ENCODE results near the gene HOXD13.

Gene HOXD13

DNA sequence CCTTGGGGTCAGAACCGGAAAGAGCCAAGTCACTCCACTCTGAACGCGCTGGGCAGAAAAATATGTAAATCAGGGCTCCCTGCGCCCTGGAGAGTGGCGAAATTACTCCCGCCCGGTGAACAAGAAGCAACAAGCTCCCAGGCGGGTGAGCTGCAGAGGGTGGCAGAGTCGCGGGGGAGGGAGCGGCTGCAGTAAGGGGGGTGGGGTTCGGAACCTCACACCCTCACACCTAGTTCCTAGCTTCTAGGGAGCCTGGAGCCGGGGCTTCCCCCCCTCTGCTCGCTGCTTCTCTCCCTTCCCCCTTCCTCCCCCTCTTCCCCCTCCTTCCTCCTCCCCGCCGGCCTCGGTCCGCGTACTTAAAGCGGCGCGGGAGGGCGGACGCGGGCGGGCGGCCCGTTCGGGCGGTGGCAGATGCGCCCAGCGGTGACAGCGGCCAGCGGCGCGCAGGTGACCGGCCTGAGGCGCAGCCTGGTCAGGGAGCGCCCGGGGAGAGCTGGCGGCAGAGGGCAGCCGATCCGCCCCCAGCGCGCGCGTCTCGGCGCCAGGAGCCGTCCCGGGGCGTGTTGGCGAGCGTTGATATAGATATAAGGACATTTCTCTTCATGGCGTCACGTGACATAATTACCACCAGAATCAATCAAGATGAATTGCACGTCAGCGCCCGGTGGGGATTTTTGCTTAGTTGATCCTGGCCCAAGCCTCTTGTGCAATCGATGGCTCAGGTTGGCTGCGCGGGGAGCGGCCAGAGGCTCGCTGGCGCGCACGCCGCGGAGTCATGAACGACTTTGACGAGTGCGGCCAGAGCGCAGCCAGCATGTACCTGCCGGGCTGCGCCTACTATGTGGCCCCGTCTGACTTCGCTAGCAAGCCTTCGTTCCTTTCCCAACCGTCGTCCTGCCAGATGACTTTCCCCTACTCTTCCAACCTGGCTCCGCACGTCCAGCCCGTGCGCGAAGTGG, 14.3 kb downstream of the HOXD13 start, which contains the start of gene HOXD11:
HOXD11 (plus strand) TSS at position 700 of the 959 bp plus-strand sequence; CDS start at position 776, 76 bp downstream.
- DNase-seq, result no peak

DNA sequence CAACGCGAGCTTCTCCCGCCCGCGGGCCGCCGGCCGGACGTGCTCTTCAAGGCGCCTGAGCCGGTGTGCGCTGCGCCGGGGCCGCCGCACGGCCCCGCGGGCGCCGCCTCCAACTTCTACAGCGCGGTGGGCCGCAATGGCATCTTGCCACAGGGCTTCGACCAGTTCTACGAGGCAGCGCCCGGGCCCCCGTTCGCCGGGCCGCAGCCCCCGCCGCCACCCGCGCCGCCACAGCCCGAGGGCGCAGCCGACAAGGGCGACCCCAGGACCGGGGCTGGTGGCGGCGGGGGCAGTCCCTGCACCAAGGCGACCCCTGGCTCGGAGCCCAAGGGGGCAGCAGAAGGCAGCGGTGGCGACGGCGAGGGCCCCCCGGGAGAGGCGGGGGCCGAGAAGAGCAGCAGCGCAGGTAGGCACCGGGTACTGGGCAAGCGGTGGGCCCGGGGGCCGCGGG, 15.2 kb downstream of the HOXD13 start:
- no peak for DNase-seq

DNA sequence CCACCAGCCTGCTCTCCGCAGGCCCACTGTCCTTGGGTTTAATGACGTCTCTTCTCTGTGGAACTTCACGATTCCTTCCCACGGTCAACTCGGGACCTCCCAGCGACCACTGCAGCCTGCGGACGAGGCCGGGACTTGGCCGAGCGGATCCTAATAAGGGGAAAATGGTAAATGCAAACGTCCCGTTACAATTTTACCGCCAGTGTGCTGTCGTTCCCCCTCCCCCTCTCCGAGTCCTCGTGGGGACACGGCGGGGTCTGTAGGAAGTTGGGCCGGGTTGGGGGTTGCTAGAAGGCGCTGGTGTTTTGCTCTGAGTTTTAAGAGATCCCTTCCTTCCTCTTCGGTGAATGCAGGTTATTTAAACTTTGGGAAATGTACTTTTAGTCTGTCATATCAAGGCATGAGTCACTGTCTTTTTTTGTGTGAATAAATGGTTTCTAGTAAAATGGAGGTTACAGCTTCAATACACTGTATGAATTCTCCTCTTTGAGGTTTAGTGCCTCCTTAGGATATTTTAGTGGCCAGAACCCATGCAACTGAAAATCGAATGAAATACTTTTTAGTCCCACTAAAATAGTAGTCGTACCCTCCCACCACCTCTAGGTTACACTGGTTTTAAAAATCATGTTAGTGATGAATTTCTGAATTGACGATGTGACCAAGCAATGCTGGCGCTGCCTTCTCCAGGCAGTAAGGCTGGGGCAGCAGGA, 16.8 kb downstream of the HOXD13 start:
- DNase-seq, result no peak

DNA sequence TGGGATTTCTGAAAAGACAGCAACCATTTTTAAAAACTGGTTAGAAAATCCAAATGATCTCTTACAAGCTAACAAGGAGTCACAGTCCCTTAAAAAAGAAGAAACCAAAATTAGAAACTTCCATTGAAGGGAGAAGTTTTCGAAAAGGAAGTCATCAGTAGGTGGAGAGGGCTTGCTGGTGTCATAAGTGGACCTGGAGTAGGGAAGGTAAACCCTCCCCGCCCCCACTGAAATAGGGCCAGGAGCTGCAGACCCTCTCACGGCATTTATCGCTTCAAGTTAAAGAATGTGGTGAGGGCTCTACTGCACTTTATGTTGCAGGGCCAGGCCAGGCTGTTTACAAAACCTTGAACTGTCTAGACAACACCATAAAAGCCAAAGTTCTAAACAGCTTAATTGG, 17.4 kb downstream of the HOXD13 start:
- DNase-seq, result no peak

DNA sequence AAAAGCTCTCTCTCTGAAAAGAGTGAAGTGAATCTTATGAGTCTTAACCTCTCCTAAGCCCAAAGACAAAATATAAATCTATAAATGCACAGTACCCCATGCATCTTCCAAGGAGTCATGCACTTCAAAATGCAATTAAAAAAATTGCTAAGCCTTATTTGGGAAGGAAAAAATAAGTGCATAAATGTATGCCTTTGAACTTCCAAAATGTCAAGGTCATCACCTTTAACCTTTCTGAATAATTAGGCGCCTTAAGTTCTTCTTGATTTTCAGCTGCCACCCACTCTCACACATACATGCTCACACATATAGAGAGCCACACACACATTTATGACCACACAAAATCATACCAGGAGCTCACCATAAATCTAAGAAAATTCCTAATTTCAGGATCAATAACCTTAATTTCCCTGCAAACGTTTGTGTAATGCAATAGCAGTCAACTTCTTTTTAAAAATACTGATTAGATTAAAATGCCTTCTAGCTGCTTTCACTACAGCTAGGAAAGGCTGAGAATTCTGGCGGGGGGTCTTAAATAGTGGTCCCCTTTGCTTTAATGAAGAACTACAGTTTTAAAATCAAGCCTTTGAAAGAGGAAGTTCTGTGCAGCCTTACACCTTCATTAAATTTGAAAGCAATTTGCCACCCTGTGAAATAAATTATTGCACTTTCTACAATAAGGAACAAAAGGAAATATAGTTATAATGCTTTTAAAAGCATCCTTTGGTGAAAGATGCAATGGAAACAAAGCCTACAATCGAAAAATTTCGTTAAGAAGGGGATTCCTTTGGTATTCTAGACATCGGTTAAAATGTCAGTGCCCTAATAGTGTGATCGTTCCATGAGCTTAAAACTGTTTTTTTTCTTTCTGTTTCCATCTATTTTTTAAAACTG, 18.1 kb downstream of the HOXD13 start:
- no peak for DNase-seq

DNA sequence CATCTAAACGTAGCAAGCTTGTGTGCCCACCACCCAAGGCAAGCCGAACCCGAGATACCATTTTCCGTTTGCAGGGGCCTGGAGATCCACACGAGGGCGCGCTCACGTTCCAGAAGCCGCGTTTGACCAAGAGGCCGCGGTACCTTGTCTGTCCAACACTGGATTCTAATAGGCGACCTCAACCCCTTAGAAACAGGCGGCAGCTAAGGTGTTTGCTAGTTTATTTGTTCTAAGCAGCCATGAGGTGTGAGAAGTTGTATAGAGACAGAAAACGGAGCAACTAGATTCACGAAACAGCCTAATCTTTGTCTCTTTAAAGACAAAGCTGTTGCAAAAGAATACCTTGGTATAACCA, 18.8 kb downstream of the HOXD13 start:
- DNase-seq, result no peak

DNA sequence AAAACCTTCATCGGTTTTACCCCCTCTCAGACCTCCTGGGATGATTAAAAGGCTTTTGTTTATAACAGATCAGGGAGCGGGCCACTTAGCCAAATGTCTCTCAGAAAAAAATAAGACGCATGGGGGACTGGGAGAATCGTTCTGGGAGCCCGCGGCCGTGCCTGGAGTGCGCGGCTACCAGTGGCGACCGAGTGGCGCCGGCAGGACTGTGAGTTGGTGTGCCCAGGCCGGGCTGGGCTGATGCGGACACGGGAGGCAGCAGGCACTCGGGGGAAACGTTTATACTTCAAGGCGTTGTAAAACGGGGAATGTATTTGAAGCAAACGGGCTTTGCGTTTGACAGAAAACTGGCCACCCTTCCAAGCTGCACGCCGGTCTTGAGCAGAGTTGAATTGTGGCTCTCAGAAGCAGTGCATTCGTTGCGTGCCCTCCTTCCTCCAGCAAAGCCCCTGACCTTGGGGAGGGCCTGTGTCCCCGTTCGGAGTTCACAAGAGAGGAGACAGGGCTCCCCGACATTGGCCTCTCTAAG, 19.4 kb downstream of the HOXD13 start:
- DNase-seq, result no peak

DNA sequence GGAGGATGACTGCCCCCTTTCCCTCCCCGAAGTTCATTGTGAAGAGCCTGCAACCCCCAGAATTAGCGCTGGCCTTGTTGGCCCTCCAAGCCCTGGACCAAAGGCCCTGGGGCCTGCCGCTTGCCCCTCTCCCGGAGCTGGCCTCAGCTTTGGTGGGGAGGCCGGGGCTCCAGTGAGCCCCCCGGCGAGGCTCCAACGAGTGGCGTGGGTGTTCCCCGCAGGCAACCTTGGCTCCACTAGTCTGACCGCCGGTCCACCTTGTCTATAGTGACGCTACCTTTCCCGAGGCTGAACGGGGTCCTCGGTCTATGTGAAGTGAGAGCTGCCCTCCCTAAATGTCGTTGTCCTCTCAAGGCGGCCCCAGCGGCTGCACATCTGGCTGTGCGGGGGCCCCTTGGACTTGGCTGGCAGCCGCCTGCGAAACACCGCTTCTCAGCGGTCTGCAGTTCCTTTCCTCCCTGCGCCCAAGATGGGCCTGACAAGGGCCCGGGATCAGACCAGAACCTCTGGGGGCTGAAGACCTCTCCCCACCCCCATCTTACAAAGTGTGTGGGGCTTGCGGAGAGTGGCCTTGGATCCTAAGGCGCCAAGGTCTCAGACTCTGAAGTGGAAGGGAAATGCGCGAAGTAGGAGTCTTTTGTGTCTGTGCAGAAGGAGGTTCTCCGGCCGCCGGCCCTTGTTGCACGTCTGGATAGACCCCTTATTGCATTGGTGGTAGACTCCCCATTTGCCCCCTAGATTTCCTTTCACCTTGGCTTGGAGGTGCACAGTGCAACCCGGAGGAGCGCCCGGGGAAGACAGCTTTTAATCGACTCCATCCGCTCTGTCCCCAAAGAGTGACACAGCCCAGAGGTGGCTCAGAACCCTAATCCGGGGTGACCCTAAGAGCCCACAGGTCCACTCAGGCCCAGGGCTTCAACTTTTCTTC, 20.1 kb downstream of the HOXD13 start:
- DNase-seq, result no peak

DNA sequence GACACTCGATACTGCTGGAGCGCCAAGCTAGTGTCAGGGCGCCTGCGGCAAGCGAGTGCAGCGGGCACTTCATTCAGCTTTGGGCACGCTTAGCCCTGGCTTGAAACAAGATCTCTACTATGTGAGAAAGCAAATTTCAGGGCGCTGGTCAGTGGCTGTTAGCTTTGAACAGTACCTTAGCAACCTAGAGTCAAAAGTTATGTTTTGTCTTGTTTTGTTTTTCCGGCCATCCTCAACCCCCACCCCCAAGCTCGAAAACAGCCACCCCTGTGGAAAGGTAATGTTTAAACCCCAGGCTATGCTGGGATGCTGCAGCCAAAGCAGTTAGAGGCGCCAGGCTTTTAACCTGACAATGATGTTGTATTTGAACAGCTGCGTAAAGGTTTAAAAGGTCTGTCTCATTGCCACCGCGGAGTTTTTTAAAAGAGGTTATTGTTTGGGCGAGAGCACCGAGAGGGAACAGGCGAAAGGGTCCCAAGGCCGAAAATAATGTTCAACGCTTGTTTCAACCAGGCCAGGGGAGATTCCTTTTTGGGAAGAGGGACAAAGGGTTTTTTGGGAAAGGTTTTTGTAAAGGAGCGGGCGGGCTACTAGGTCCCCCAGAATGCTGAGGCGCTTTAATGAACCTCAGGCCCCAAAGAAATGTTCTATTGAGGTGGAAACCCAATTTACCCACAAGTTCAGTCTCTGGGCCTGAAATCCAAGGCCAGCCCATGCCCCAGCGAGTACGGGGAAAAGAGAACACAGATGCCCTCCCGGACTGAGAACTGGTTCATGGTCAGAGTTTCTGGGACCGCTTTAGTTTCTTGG, 21.8 kb downstream of the HOXD13 start:
- DNase-seq, result no peak

DNA sequence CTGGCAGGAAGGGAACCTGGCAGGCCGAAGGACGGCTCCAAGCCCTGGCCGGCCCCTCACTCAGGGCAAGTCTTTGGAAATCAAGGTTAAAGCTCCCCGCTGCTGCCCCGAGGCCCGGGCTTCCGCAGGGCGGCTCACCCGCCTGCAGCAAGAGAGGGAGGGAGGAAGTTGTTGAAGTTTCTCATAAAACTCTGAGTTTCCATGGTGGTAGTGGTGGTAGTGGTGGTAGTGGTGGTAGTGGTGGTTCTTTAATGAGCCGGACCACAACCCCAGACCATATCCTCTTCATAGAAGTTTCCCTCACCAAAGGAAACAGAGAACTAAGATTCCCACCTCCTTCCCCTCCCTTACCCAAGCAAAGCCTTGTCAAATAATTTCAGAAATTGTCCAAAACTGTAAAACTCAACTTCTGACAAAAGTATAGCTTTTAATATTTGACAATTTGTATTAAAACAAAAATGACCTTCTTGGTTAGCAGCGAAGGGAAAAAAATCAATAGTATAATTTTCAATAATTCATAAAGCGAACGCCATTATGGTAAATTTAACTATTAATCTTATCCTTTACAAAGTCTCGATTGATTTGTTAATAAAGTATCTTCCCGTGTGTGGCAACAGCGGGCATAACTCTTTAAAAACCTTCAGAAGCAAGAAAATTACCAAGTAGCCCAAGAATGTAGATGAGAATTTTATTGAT, 22.6 kb downstream of the HOXD13 start:
- no peak for DNase-seq

DNA sequence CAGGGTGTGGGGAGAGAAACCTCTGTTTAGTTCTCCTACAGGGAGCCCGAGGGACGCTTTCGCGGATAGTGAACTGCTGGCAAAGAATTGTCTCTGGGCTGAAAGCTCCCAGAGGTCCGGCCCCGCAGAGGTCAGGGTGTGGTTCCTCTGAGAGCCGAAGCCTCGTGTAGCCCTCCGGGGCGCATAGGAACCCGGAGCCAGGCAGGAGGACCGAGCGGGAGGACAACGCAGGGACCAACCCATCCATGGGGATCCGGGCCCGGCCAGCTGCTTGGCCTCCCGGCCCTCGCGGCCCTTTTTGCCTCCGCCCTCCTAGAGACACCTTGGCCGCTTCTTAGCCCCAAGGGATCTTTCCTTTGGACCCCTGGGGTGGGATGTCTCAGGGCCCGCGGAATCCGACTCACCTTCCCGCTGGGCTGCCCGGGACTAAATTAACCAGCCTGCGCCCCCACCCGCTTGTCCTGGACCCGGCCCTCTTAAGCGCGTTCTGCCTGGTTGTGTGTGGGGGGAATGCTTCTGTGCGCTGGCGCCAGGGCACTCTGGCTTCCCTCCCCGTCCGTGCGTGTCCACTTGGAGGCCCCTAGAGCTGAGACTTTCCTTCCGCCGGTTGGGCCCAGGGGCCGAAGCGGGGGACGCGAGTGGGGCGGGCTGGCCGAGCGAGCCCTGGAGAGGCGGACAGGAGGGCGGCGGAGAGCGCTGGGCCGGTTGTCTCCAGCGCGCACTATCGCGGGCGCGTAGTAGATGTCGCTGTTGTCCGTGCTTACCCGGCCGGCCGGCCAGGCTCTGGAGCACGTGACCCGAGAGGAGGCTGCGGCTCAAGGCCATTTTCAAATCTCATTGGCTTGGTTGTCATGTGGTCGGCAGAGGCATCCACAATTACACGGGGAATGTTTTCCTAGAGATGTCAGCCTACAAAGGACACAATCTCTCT, 23.6 kb downstream of the HOXD13 start, which contains the start of gene HOXD10:
HOXD10 (plus strand) TSS at position 896 of the 931 bp plus-strand sequence. CDS start 56 bp downstream, outside the sequence.
- DNase-seq, result no peak

DNA sequence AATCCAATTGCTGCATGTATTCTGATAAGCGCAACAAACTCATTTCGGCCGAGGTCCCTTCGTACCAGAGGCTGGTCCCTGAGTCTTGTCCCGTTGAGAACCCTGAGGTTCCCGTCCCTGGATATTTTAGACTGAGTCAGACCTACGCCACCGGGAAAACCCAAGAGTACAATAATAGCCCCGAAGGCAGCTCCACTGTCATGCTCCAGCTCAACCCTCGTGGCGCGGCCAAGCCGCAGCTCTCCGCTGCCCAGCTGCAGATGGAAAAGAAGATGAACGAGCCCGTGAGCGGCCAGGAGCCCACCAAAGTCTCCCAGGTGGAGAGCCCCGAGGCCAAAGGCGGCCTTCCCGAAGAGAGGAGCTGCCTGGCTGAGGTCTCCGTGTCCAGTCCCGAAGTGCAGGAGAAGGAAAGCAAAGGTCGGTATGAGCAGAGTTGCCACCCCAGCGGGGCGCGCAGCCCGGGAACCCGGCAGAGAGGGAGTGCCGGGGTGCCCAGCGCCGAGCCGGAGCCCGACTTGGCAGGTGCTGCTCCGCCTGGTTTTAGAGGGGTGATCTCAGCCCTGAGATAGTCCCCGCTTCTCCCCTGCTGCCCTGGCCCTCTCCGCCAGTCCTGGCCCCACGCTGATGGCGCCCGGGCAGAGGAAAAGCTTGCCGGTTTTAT, 24.8 kb downstream of the HOXD13 start:
- DNase-seq, result no peak

DNA sequence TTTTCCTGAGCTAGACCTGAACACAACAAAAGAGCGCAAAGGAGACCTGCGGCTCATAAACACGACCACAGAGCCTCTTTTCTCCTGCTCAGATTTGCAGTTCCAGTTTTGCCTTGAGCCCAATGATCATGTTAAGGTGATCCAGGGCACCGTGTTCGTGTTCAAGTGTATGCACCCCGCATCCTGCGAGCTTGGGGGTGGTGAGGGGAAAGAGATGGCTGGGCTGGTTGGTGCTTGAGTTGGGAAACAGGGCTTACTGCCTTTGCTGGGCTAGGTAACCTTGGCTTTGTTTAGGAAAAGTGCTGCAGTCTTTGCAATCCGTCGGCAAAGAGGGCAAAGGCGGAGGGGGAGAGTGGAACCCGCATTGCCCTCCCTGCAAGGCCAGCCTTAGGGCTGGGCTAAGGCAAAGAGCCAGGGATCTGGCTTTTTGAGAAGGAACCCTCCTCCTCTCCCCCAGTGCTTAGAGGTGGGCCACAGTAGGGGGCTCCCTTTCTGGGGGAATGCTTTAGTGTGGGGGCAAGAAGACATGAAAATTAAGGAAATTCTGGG, 25.4 kb downstream of the HOXD13 start:
- no peak for DNase-seq

DNA sequence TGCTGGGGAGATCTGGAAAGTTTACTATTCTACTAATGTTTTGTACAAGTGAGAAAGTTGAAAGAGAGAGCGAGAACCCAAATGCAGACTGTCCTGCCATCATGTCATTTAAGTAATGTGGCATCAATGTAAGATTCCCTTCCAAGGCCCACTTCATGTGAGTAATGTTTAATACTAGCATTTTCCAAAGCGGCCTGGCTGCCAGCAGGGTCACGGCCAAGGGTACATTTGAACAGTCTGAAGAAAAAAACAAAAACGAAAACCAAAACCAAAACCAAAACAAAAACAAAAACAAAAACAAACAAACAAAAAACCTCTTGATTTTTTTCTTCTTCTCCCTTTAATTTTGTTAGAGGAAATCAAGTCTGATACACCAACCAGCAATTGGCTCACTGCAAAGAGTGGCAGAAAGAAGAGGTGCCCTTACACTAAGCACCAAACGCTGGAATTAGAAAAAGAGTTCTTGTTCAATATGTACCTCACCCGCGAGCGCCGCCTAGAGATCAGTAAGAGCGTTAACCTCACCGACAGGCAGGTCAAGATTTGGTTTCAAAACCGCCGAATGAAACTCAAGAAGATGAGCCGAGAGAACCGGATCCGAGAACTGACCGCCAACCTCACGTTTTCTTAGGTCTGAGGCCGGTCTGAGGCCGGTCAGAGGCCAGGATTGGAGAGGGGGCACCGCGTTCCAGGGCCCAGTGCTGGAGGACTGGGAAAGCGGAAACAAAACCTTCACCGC, 26.2 kb downstream of the HOXD13 start:
- no peak for DNase-seq

DNA sequence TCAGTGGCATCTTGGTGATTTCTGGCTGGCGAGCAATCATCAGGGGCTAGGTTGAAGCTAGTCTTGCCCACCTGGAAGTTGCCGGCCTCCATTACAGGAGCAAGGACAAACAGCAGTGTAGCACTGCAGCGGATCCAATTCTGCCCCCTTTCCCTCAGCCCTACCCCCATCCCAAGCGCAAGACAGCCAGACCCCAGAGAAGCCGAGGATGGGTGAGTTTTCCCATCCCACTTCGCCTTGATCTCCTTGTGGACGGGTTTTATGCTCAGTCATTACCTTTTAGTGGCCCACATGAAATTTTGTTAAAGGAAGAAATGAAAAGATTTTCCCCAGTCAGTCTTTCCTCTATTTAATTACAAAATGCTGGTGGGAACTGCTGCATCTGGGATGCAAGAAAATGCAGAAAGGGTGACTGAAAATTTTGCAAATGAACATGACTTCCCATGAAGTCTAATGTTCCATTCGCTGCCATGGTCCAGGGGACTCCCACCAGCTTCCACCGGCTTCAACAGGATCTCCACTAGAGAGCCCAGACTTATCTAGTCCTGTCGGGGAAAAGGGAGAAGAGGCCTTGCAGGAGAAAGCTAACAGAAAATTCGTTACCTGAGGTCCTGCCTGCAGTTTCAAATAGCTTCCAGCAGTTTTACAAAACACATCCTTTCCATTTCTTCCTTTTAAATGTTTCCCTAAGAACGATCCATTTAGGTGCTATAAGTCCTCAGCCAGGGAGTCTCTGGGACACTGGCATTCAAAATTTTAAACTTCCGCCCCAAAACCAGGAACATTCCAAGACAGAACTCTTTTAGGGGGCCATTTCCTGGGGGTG, 28.1 kb downstream of the HOXD13 start:
- DNase-seq, result no peak
